Measurements from ENCODE around the gene NOS3.

The NOS3 gene

GRCh38 chr7:150974468-150975391, 16.1 kb upstream of the NOS3 start:
- TF ChIP-seq POLR2A (IDR thresholded peaks at IDR 0.05; ENCODE audit: low read depth, low read length), result peak; percentile 48
- FAIRE-seq (no peak), DNase-seq (ENCODE audit: insufficient read length, low spot score) (no peak)

DNA sequence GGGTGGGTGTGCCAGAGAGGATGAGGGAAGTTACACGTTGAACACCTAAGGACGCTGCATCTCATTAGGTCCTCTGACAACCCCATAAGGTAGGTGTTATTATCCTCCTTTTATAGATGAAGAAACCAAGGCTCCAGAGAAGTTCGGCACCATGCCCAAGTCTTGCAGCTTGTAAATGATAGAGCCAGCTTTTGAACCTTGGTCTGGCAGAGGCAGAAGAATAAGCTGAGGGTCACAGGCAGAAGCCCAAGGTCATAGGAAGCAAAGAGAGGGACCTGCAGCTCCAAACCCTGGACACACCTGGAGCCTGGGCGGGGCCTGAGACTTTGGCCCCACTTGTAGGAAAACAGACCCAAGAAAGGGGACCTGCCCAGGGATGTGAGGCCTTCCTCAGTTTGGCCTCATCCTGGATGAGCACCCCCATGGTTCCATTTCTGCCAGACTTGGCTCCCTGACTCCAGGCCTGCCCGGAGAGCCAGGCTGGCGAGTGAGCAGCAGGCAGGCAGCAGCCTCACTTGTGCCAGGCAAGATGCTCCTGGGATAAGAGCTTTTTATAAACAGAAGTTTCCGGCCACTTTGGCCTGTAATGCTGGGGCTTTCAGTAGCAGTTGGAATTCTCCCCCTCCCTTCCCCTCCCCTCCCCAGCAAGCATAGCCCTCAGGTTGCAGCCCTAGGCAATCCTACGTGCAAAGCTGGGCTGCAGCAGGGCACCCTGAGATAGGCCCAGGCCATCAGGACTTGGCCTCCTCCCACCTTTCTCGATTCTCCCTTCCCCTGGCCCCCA, 15.1 kb upstream of the NOS3 start:
- TF ChIP-seq POLR2A (IDR thresholded peaks at IDR 0.05; ENCODE audit: low read depth, low read length), result no peak
- FAIRE-seq (no peak), DNase-seq (ENCODE audit: insufficient read length, low spot score) (no peak)

GRCh38 chr7:150976529-150977381, 14.1 kb upstream of the NOS3 start:
- DNase-seq (ENCODE audit: insufficient read length, low spot score) (no peak), FAIRE-seq (no peak)
- no peak for TF ChIP-seq POLR2A (IDR thresholded peaks at IDR 0.05; ENCODE audit: low read depth, low read length)

DNA sequence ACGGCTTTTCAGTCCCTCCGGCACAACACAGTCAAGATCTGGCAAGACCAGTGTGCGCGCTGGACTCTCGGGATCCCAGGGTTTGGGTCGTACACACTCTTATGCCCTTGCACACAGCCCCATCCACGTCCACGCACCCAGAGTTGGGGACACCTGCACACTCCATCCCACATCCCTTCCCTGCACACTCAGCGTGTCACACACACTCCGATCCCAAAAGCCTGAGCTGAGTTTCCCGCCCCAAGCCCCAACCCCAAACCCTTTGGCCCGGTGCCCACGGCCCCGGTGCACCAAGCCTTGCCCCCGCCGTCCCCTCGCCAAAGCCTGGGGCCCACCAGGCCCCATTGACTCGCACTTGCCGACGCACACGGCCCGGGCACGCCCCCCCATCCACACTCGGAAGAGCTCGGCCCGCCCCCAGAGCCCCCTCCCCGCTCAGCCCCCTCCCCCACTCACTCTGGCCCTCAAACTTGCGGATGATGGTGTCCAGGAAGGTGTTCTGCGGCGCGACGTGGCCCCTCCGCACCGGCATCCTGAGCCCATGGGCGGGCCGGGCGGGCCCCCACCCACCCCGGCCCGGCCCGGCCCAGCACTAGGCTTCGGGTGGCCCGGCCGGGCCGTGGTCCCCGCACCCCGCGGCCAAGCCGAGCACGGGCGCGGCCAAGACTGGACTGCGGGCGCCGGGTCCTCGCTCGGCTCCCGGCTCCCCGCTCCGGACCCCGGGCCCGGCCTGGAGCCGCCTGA, 13.3 kb upstream of the NOS3 start:
- DNase-seq (ENCODE audit: insufficient read length, low spot score), result no peak
- no peak for TF ChIP-seq POLR2A (IDR thresholded peaks at IDR 0.05; ENCODE audit: low read depth, low read length)
- no peak for FAIRE-seq

DNA sequence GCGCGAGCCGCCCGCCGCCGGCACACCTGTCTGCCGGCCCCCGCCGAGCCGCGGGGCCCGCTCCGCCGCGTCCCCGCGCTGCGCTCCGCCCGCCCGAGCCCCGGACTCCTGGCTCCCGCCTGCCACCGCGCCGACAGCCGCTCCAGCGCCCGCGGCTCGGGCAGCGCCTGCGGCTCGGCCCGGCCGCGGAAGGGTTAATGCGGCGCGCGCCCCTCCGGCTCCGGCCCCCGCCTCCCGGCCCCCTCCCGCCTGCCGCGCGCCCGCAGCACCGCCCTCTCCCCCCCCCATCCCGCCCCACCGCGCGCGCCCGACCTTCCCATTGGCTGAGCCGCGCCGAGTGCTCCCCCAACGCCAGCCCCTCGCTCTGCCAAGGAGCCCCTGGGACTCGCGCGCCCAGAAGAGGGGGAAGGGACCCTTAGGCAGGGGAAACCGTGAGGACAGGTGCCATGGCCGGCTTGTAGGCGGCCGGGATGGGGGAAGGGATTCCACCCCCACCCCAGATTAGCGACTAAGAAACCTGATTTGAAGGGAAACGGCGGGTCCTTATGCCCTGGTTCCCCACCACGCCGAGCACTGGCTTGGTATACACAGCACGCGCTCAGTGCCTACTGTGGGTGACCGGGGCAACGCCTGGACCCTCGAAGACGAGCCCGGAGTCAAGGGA, 12.6 kb upstream of the NOS3 start, which contains the start of gene KCNH2:
TSS of gene KCNH2 (minus strand) at position 196 of the 664 bp plus-strand sequence. CDS start 408 bp downstream, outside the sequence.
- no peak for TF ChIP-seq POLR2A (IDR thresholded peaks at IDR 0.05; ENCODE audit: low read depth, low read length)
- no peak for FAIRE-seq
- no peak for DNase-seq (ENCODE audit: insufficient read length, low spot score)

GRCh38 chr7:150979713-150980390, 11.0 kb upstream of the NOS3 start:
- no peak for FAIRE-seq
- TF ChIP-seq POLR2A (IDR thresholded peaks at IDR 0.05; ENCODE audit: low read depth, low read length), result no peak
- no peak for DNase-seq (ENCODE audit: insufficient read length, low spot score)

DNA sequence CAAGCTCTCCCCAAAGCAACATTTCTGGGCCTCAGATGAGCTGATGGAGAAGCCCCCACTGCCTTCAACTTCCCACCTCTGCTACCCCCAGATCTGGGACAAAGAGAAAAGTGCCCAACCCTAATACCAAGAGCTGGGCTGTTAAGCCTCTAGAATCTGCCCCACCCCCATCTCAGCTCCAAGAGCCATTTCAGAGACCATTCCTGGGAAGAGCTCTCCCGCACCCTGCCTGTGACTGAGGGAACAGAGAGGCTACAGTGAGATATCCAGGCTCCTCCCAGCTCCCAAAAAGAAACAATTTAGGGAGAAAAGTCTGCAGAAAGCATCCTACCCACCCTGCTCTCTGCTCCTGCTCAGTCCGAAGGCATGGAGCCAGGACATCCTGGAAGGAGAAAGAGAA, 10.2 kb upstream of the NOS3 start:
- DNase-seq (ENCODE audit: insufficient read length, low spot score) (no peak), FAIRE-seq (no peak)
- TF ChIP-seq POLR2A (IDR thresholded peaks at IDR 0.05; ENCODE audit: low read depth, low read length), result no peak

DNA sequence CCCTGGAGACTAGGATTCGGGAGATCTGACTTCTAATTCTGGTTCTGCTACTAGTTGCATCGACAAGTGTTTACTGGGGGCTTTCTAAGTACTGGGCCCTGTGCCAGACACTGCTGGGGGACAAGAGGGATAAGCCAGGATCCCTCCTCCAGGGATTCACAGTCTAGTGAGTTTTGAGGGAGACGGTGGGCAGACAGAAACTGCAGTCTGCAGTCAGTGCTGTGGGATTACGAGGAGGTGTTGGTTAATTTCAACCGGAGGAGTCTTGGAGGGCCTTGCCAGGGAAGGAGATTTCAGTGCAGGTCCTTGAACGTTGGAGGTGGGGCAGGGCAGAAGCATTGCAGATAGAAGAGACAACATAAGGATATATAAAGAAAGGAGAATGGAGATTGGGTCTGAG, 9.2 kb upstream of the NOS3 start:
- no peak for DNase-seq (ENCODE audit: insufficient read length, low spot score)
- no peak for TF ChIP-seq POLR2A (IDR thresholded peaks at IDR 0.05; ENCODE audit: low read depth, low read length)
- no peak for FAIRE-seq

DNA sequence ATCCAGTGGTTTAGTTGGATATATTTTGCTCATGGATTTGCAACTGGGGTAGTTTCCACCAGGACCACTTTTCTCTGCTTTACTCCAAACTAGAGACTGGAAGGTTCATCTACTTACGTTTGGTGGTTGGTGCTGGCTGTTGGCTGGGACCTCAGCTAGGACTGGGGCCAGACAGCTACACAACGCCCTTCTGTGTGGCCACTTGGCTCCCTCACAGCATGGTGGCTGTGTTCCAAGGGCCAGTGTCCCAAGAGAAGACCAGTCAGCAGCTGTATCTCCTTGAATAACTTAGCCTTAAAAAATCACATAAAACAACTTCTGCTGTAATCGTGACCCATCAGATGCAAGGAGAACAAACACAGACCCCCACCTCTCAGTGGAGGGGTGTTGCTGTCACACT, 8.5 kb upstream of the NOS3 start:
- DNase-seq (ENCODE audit: insufficient read length, low spot score) (no peak), FAIRE-seq (no peak)
- no peak for TF ChIP-seq POLR2A (IDR thresholded peaks at IDR 0.05; ENCODE audit: low read depth, low read length)

- TF ChIP-seq POLR2A (IDR thresholded peaks at IDR 0.05; ENCODE audit: low read depth, low read length), result no peak
- no peak for FAIRE-seq
- DNase-seq (ENCODE audit: insufficient read length, low spot score), result no peak
Measured at GRCh38 chr7:150983893-150984368, 6.9 kb upstream of the NOS3 start.

- FAIRE-seq (no peak), DNase-seq (ENCODE audit: insufficient read length, low spot score) (no peak)
- no peak for TF ChIP-seq POLR2A (IDR thresholded peaks at IDR 0.05; ENCODE audit: low read depth, low read length)
Measured at GRCh38 chr7:150986099-150986512, 4.7 kb upstream of the NOS3 start.

- no peak for DNase-seq (ENCODE audit: insufficient read length, low spot score)
- FAIRE-seq, result no peak
- no peak for TF ChIP-seq POLR2A (IDR thresholded peaks at IDR 0.05; ENCODE audit: low read depth, low read length)
Measured at GRCh38 chr7:150986556-150986955, 4.3 kb upstream of the NOS3 start.

Data from H54 (cell line).